ENCODE results near the gene CR1L. TPM values are rescaled to one million over a fixed set of nuclear protein-coding genes. Genes with fewer than 3 reads are reported as not detected.

CR1L gene
- under 1 TPM in 1 of 3 donors, not detected in 2; 0.98 TPM for total RNA-seq
- 0.27 TPM for total RNA-seq (2013)

GRCh38 chr1:207644852-207645634 is at the start of gene CR1L:
Gene CR1L, plus strand, starts transcription at chr1:207645133. Its CDS starts 101 bp downstream, at chr1:207645234.
- peaks cover 15 to 20% of the 10 kb centered on the region in 2 donors for H3K27me3 Mint-ChIP-seq (ENCODE audit: low read depth in 2 of 2)
- peaks cover 5% of the 10 kb centered on the region for H3K27me3 ChIP-seq (ENCODE audit: control insufficient read depth, insufficient read depth, low read length)
- H3K27ac ChIP-seq (ENCODE audit: low read length) = no peak within 1 kb of the TSS
- no peaks in the 10 kb centered on the region for H3K9me3 ChIP-seq (ENCODE audit: control insufficient read depth, insufficient read depth, low read length)
- H3K36me3 ChIP-seq (ENCODE audit: control insufficient read depth, insufficient read depth, low read length) = no peaks in the 10 kb centered on the region
- no peak for TF ChIP-seq CTCF (IDR thresholded peaks at IDR 0.05)
- intact Hi-C loops (cut with micrococcal nuclease) = no loop called here
- ATAC-seq = peak; percentile 96 to 98 (median 98)
- H3K36me3 Mint-ChIP-seq = no peaks in the 10 kb centered on the region
- peaks cover 12 to 16% of the 10 kb centered on the region in 2 donors for H3K4me1 Mint-ChIP-seq
- H3K27ac Mint-ChIP-seq = peak within 1 kb of the TSS; percentile 56
- peak within 1 kb of the TSS; percentile 82 for H3K4me3 Mint-ChIP-seq
- no peaks in the 10 kb centered on the region for H3K9me3 Mint-ChIP-seq
- H3K4me3 ChIP-seq (ENCODE audit: low read length) = peak within 1 kb of the TSS; percentile 47
- 18% methylated on average over 65 of the region's 65 CpGs for WGBS (ENCODE audit: insufficient coverage)
- DNase-seq = peak; percentile 74 to 76
- H3K4me1 ChIP-seq (ENCODE audit: control insufficient read depth, insufficient read depth, low read length) = peaks cover 9% of the 10 kb centered on the region

- no peaks in the 10 kb centered on the region for H3K4me1 ChIP-seq (ENCODE audit: control insufficient read depth, insufficient read depth, low read length)
- Mint-ChIP-seq H3K27me3 (ENCODE audit: low read depth in 2 of 2) (peaks cover 28 to 54% of the 10 kb centered on the region in 2 donors), H3K27ac (no peak overlapping the region), H3K36me3 (no peaks in the 10 kb centered on the region), H3K4me1 (no peaks in the 10 kb centered on the region), H3K4me3 (no peak overlapping the region), H3K9me3 (no peaks in the 10 kb centered on the region)
- DNase-seq (no peak), ATAC-seq (no peak)
- intact Hi-C loops (cut with micrococcal nuclease) = no loop called here
- H3K4me3 ChIP-seq (ENCODE audit: low read length) = no peak overlapping the region
- WGBS (ENCODE audit: insufficient coverage) = 96% methylated on average over 5 of the region's 6 CpGs
- H3K27me3 ChIP-seq (ENCODE audit: control insufficient read depth, insufficient read depth, low read length) = peaks cover 10% of the 10 kb centered on the region
- H3K27ac ChIP-seq (ENCODE audit: low read length) = no peak overlapping the region
- no peaks in the 10 kb centered on the region for H3K9me3 ChIP-seq (ENCODE audit: control insufficient read depth, insufficient read depth, low read length)
- H3K36me3 ChIP-seq (ENCODE audit: control insufficient read depth, insufficient read depth, low read length) = no peaks in the 10 kb centered on the region
- no peak for TF ChIP-seq CTCF (IDR thresholded peaks at IDR 0.05)
These were observed 41.2 kb upstream of the CR1L start for GRCh38 chr1:207603777-207604176.

GRCh38 chr1:207605444-207606361 is 39.2 kb upstream of the CR1L start:
- Histone ChIP-seq H3K9me3 (ENCODE audit: control insufficient read depth, insufficient read depth, low read length) (no peaks in the 10 kb centered on the region), H3K27me3 (ENCODE audit: control insufficient read depth, insufficient read depth, low read length) (peaks cover 7% of the 10 kb centered on the region), H3K4me1 (ENCODE audit: control insufficient read depth, insufficient read depth, low read length) (no peaks in the 10 kb centered on the region), H3K4me3 (ENCODE audit: low read length) (no peak overlapping the region), H3K36me3 (ENCODE audit: control insufficient read depth, insufficient read depth, low read length) (no peaks in the 10 kb centered on the region), H3K27ac (ENCODE audit: low read length) (no peak overlapping the region)
- Mint-ChIP-seq H3K36me3 (no peaks in the 10 kb centered on the region), H3K4me1 (no peaks in the 10 kb centered on the region), H3K27ac (no peak overlapping the region), H3K4me3 (no peak overlapping the region), H3K27me3 (ENCODE audit: low read depth in 2 of 2) (peaks cover 18 to 44% of the 10 kb centered on the region in 2 donors), H3K9me3 (no peaks in the 10 kb centered on the region)
- intact Hi-C loops (cut with micrococcal nuclease) = no loop called here
- WGBS (ENCODE audit: insufficient coverage) = 96% methylated on average over 7 of the region's 7 CpGs
- TF ChIP-seq CTCF (IDR thresholded peaks at IDR 0.05) = no peak
- DNase-seq (no peak), ATAC-seq (no peak)
